ENCODE measurements around the gene AAK1. TPM values are rescaled to one million over a fixed set of nuclear protein-coding genes. Genes with fewer than 3 reads are reported as not detected.
"Not testable (repeated sequence)": the region's sequence is repeated elsewhere in the genome, so short reads cannot be mapped to it uniquely, and the experiment has no call there.

Gene AAK1
- polyA plus RNA-seq, 1 donor from 2014 or later = 26.7 TPM

GRCh38 chr2:69422198-69422597 lies 221.3 kb downstream of the AAK1 start:
- no peak overlapping the region for H3K27ac ChIP-seq (ENCODE audit: low read length)
- H3K36me3 ChIP-seq (ENCODE audit: insufficient read depth, low read length) = no peaks in the 10 kb centered on the region
- TF ChIP-seq TAF1 (IDR thresholded peaks at IDR 0.05; ENCODE audit: low read depth) = no peak
- TF ChIP-seq EZH2 (IDR thresholded peaks at IDR 0.05; ENCODE audit: borderline replicate concordance, insufficient read depth, low read length, poor library complexity, severe bottlenecking) = no peak
- no peak for TF ChIP-seq REST (IDR thresholded peaks at IDR 0.05; ENCODE audit: borderline replicate concordance)
- TF ChIP-seq POLR2AphosphoS5 (IDR thresholded peaks at IDR 0.05) = no peak
- no peak for TF ChIP-seq RAD21 (conservative IDR thresholded peaks at IDR 0.05)
- TF ChIP-seq MXI1 (conservative IDR thresholded peaks at IDR 0.05; ENCODE audit: poor library complexity, severe bottlenecking) = no peak
- no peak for TF ChIP-seq SMC3 (conservative IDR thresholded peaks at IDR 0.05; ENCODE audit: poor library complexity)
- no peak for TF ChIP-seq EP300 (conservative IDR thresholded peaks at IDR 0.05; ENCODE audit: poor library complexity, severe bottlenecking)
- no peak for TF ChIP-seq CTCF (IDR thresholded peaks at IDR 0.05; ENCODE audit: poor library complexity, severe bottlenecking)

GRCh38 chr2:69419111-69419510 lies 224.4 kb downstream of the AAK1 start:
- H3K9me2 ChIP-seq (ENCODE audit: insufficient read depth, low read length); H4K20me1 ChIP-seq (ENCODE audit: insufficient read depth); H3K4me2 ChIP-seq (ENCODE audit: low read length); H2AFZ ChIP-seq (ENCODE audit: low read depth, low read length); H3K9ac ChIP-seq (ENCODE audit: low read length); H3F3A ChIP-seq (ENCODE audit: insufficient read depth, low read length, poor library complexity, severe bottlenecking); H3K27me3 ChIP-seq (ENCODE audit: insufficient read depth, low read depth, low read length); H3K27ac ChIP-seq (ENCODE audit: low read length); H3K4me3 ChIP-seq (ENCODE audit: low read length); H3K9me3 ChIP-seq (ENCODE audit: low read length); H3K79me2 ChIP-seq (replicated peaks; ENCODE audit: insufficient read depth, low read length); H3K36me3 ChIP-seq (ENCODE audit: insufficient read depth, low read length): not testable (repeated sequence)

More at GRCh38 chr2:69422198-69422597, 221.3 kb downstream of the AAK1 start:
- H3K4me2 ChIP-seq (ENCODE audit: low read length) = no peak overlapping the region
- H3K4me3 ChIP-seq (ENCODE audit: low read length) = no peak overlapping the region
- H3K9ac ChIP-seq (ENCODE audit: low read length) = no peak overlapping the region
- no peaks in the 10 kb centered on the region for H3K79me2 ChIP-seq (replicated peaks; ENCODE audit: insufficient read depth, low read length)
- no peak overlapping the region for H2AFZ ChIP-seq (ENCODE audit: low read depth, low read length)
- no peaks in the 10 kb centered on the region for H3K27me3 ChIP-seq (ENCODE audit: insufficient read depth, low read depth, low read length)
- no peaks in the 10 kb centered on the region for H3F3A ChIP-seq (ENCODE audit: insufficient read depth, low read length, poor library complexity, severe bottlenecking)
- H3K9me2 ChIP-seq (ENCODE audit: insufficient read depth, low read length) = no peaks in the 10 kb centered on the region
- no peaks in the 10 kb centered on the region for H4K20me1 ChIP-seq (ENCODE audit: insufficient read depth)
- H3K9me3 ChIP-seq (ENCODE audit: low read length) = no peaks in the 10 kb centered on the region

GRCh38 chr2:69416147-69416546 lies 227.4 kb downstream of the AAK1 start:
- no peaks in the 10 kb centered on the region for H3K9me3 ChIP-seq (ENCODE audit: low read length)
- H3K9ac ChIP-seq (ENCODE audit: low read length) = no peak overlapping the region
- no peaks in the 10 kb centered on the region for H3K27me3 ChIP-seq (ENCODE audit: insufficient read depth, low read depth, low read length)
- H3K27ac ChIP-seq (ENCODE audit: low read length) = no peak overlapping the region
- H2AFZ ChIP-seq (ENCODE audit: low read depth, low read length) = no peak overlapping the region
- no peaks in the 10 kb centered on the region for H4K20me1 ChIP-seq (ENCODE audit: insufficient read depth)
- TF ChIP-seq SMC3 (conservative IDR thresholded peaks at IDR 0.05; ENCODE audit: poor library complexity) = no peak
- no peak for TF ChIP-seq EZH2 (IDR thresholded peaks at IDR 0.05; ENCODE audit: borderline replicate concordance, insufficient read depth, low read length, poor library complexity, severe bottlenecking)
- TF ChIP-seq RAD21 (conservative IDR thresholded peaks at IDR 0.05) = no peak
- no peak for TF ChIP-seq CTCF (IDR thresholded peaks at IDR 0.05; ENCODE audit: poor library complexity, severe bottlenecking)
- no peaks in the 10 kb centered on the region for H3K79me2 ChIP-seq (replicated peaks; ENCODE audit: insufficient read depth, low read length)
- H3K36me3 ChIP-seq (ENCODE audit: insufficient read depth, low read length) = no peaks in the 10 kb centered on the region
- H3K4me3 ChIP-seq (ENCODE audit: low read length) = no peak overlapping the region
- H3F3A ChIP-seq (ENCODE audit: insufficient read depth, low read length, poor library complexity, severe bottlenecking) = no peaks in the 10 kb centered on the region
- H3K9me2 ChIP-seq (ENCODE audit: insufficient read depth, low read length) = no peaks in the 10 kb centered on the region
- H3K4me2 ChIP-seq (ENCODE audit: low read length) = no peak overlapping the region

Data from neural cell (in vitro differentiated cells).